Heart left ventricle (tissue), 16 donors: ENCODE measurements around the gene PIGZ. TPM values are rescaled to one million over a fixed set of nuclear protein-coding genes. Genes with fewer than 3 reads are reported as not detected.

Source experiments
- ATAC-seq, 4 donors: fragments of 200-7000 bp; cut with Tn5 transposase; one replicate each; pipeline ENCODE4 v1.9.1; 2020 to 2022; ENCODE audit warnings: moderate library complexity in 4 of 4, mild to moderate bottlenecking in 3 of 4, moderate number of reproducible peaks in 1 of 4
- DNase-seq, 5 donors: peaks; one replicate each; pipeline ENCODE4 v3.0.0-alpha.2; 2020
- H3K27ac ChIP-seq, 12 donors: fragments of 200-600 bp; sonication (generic) in 4 of 12; one replicate each; pipeline versions ENCODE4 v1.5.0 to v1.8.0; 2016 to 2022; ENCODE audit warnings: mild to moderate bottlenecking in 2 of 12
- H3K27me3 ChIP-seq, 9 donors: fragments of 200-600 bp; sonication (generic) in 2 of 9; one replicate each; pipeline versions ENCODE4 v1.5.1 to v1.8.0; 2016 to 2022; ENCODE audit warnings: mild to moderate bottlenecking in 3 of 9
- H3K36me3 ChIP-seq, 9 donors: fragments of 200-600 bp; sonication (generic) in 2 of 9; one replicate each; pipeline versions ENCODE4 v1.5.0 to v1.8.0; 2018 to 2022; ENCODE audit warnings: mild to moderate bottlenecking in 2 of 9
- H3K4me1 ChIP-seq, 12 donors: fragments of 200-600 bp; sonication (generic) in 4 of 12; one replicate each; pipeline versions ENCODE4 v1.5.0 to v1.8.0; 2016 to 2022; ENCODE audit warnings: mild to moderate bottlenecking in 3 of 12
- H3K4me3 ChIP-seq, 12 donors: fragments of 200-600 bp; sonication (generic) in 4 of 12; one replicate each; pipeline versions ENCODE4 v1.5.0 to v1.8.0; 2017 to 2022; ENCODE audit warnings: mild to moderate bottlenecking in 9 of 12, moderate library complexity in 4 of 12
- H3K9me3 ChIP-seq, 12 donors: fragments of 200-600 bp; sonication (generic) in 4 of 12; one replicate each; pipeline versions ENCODE4 v1.5.0 to v1.8.0; 2016 to 2022; ENCODE audit warnings: mild to moderate bottlenecking in 1 of 12
- CTCF ChIP-seq, 12 donors: fragments of 200-600 bp; sonication (generic) in 4 of 12; IDR thresholded peaks; one replicate each; pipeline versions ENCODE4 v1.5.0 to v1.8.0; 2018 to 2022; ENCODE audit warnings: antibody characterized with exemption in 12 of 12, mild to moderate bottlenecking in 5 of 12
- POLR2A ChIP-seq, 2 donors: fragments of 450-650 bp; IDR thresholded peaks; one replicate each; pipeline ENCODE4 v1.6.1; 2017; ENCODE audit warnings: antibody characterized with exemption in 2 of 2, mild to moderate bottlenecking in 2 of 2, moderate library complexity in 2 of 2
- WGBS, 4 donors: extraction: QIAGEN DNeasy Blood & Tissue Kit in 2 of 4; methylation state at CpG; one replicate each; pipeline versions ENCODE4 v1.1.5 to v1.1.7; 2013 to 2018; 5-methylcytosine and 5-hydroxymethylcytosine counted together
- intact Hi-C, 10 donors: fragments of 100-400 bp; cut with DNase I; formaldehyde crosslinking; loops; one replicate each; pipeline versions ENCODE4 v1.11.1 to v1.14.2; 2022
- polyA plus RNA-seq, 2 donors: library from polyadenylated mRNA; stranded (reverse); fragments of 200-250 nt; gene quantifications; one replicate each; pipeline ENCODE4 v1.2.3, GENCODE V29; 2013
- total RNA-seq, 9 donors: library from RNA; depleted of rRNA in 2 of 9; stranded (reverse); fragments of >200 nt in 2 of 9; fragmentation: NEBNext Ultra II Directional in 3 of 9; extraction: Animal tissue kit (Norgen Biotek cat#: 25700) in 3 of 9; gene quantifications; one replicate each; pipeline versions ENCODE4 v1.1.0 to v1.2.4, GENCODE V29; 2016 to 2023
- donor health status: ischemic (EF 13 %, LVEDD 7.1; RV severe dilation, severe dysfunction).
- donor health status: healthy with polysubstance abuse.
- donor health status: DM: no; HTN: yes; CAD: no.
- donor health status: DM: no; HTN: no; CAD: no.
- donor health status: ischemic (EF 25% LVEDD 6.9; RV normal size, moderate dysfunction).
- donor health status: ischemic (EF 25% LVEDD 5.7; RV mildly dilated, moderate dysfunction).
- donor health status: healthy.
- donor health status: DM: yes; HTN: yes; CAD: no.
- donor health status: ischemic (EF 35%, LVEDD 5.7; RV mildly dilated, moderate dysfunction).
- donor health status: nonischemic (EF 11% LVEDD 7.7; RV severe dilation, severe dysfunction).
- donor health status: DM: yes; HTN: yes; CAD: no.
- donor health status: PGD.
- donor health status: ischemic (EF 29% LVEDD 5.4; RV normal size, mild dysfunction).
- donor health status: nonischemic (EF 23%, LVEDD 6.1; RV moderate dilation, normal function).

The PIGZ gene
- total and polyA plus RNA-seq, 11 donors: 2.3 to 8.0 (median 5.9) TPM

DNA sequence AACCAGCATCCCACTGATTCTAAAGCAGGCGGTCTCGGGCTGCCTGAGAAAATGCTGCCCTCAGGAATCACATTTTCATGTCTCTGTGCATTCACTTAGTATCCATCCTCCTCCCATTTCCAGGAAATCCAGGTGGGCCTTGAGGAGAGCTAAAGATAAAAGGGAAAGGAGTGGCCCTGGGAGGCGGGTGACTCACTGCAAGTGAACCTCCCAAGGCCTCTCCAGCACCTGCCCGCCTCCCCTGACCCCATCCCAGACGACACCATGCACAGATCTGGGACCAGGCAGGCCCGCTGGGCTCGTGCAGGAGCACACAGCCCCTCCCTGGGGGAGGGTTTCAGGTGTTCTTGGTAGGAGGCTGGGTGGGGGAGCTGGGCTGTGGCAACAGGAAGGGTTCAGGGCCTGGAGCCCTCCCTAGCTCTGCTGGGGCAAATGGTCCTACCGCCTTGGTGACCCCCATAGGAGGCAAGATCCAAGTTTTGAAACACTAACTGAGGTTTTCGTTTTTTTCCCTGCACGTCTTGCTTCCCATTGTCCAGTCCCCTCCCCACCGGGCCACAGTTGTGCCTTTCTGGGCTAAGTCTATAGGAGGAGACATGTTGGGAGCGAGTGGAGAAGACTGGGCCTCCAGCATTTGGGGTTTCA lies 38.8 kb upstream of the PIGZ start:
- H3K27me3 ChIP-seq: no peaks in the 10 kb centered on the region
- WGBS, 4 donors: 87 to 94% (median 88%) methylated on average over 8 to 12 of the region's 12 CpGs
- ATAC-seq: no peak
- DNase-seq: peak in 1 of 5 donors; percentile 5
- no peaks in the 10 kb centered on the region for H3K9me3 ChIP-seq
- no peak overlapping the region for H3K4me3 ChIP-seq
- intact Hi-C loops: loop anchor here in 5 of 10 donors (10.0 kb wide), 3 partner anchors 177 to 507 kb away; no protein-coding TSS in a partner anchor
- peaks cover 4 to 16% (median 8%) of the 10 kb centered on the region in 12 donors for H3K4me1 ChIP-seq
- no peaks in the 10 kb centered on the region for H3K36me3 ChIP-seq
- TF ChIP-seq POLR2A (IDR thresholded peaks at IDR 0.05): no peak
- TF ChIP-seq CTCF (IDR thresholded peaks at IDR 0.05): no peak
- no peak overlapping the region for H3K27ac ChIP-seq

DNA sequence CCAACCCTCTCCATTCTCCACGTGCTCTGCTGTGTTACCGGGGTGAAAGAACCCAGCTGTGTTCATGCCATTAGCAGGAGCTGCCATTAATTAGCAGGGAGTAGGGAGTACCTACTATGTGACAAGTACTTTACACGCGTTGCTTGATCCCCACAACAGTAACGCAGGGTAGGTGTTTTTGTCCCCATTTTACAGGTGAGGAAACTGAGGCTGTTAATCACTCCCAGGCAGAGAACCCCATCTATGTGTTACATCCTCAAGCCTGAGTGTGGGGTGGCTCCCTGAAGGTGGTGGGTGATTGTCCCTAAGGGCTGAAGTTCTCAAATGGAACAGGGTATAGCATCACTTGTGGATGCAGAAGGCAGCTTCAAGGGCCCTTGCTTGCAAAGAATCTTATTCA lies 38.2 kb upstream of the PIGZ start:
- Histone ChIP-seq H3K4me1 (peaks cover 4 to 21% (median 9%) of the 10 kb centered on the region in 12 donors), H3K27ac (no peak overlapping the region), H3K9me3 (no peaks in the 10 kb centered on the region), H3K4me3 (no peak overlapping the region), H3K27me3 (no peaks in the 10 kb centered on the region), H3K36me3 (no peaks in the 10 kb centered on the region)
- 94 to 96% (median 94%) methylated on average over 5 of the region's 5 CpGs; no CpG with 5 or more reads in 1 of the 4 donors for WGBS, 4 donors
- TF ChIP-seq POLR2A (IDR thresholded peaks at IDR 0.05) (no peak), CTCF (IDR thresholded peaks at IDR 0.05) (no peak)
- intact Hi-C loops: loop anchor here in 5 of 10 donors (10.0 kb wide), 3 partner anchors 178 to 508 kb away; no protein-coding TSS in a partner anchor
- ATAC-seq (no peak), DNase-seq (no peak)

DNA sequence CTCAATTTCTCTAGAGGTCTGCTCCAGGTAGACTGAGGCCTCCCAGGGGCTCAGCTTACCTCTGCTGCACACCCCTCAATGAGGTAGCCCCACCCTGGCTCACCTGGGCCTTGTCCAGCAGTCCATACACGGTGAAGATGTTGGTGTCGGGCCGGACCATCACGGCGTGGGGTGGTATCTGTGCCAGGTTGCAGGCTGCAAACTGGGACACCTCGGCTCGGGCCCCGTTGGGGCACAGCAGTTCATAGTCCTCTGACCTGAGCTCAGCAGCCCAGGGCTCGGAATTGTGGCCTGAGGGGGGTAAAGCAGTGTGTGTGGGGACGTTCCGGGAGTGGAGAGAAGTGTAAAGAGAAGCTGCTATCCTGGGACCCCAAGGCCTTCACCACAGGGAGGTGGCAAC lies 37.8 kb upstream of the PIGZ start:
- no peaks in the 10 kb centered on the region for H3K36me3 ChIP-seq
- H3K4me1 ChIP-seq: peaks cover 4 to 21% (median 9%) of the 10 kb centered on the region in 12 donors
- DNase-seq (peak in 1 of 5 donors; percentile 23), ATAC-seq (no peak)
- no peak for TF ChIP-seq CTCF (IDR thresholded peaks at IDR 0.05)
- no peak for TF ChIP-seq POLR2A (IDR thresholded peaks at IDR 0.05)
- intact Hi-C loops: loop anchor here in 5 of 10 donors (10.0 kb wide), 3 partner anchors 178 to 508 kb away; no protein-coding TSS in a partner anchor
- H3K27me3 ChIP-seq: no peaks in the 10 kb centered on the region
- no peak overlapping the region for H3K27ac ChIP-seq
- H3K9me3 ChIP-seq: no peaks in the 10 kb centered on the region
- 90 to 94% (median 92%) methylated on average over 10 to 11 of the region's 11 CpGs for WGBS, 4 donors
- H3K4me3 ChIP-seq: no peak overlapping the region
